HG03571 (cell line): ENCODE data around the gene RBBP6.
"Not testable (repeated sequence)": the region's sequence is repeated elsewhere in the genome, so short reads cannot be mapped to it uniquely, and the experiment has no call there.

Experiments
- ATAC-seq: cut with Tn5 transposase; IDR thresholded peaks from one replicate; pipeline ENCODE4 v1.9.1; 2021; ENCODE audit not compliant: unreplicated experiment

Gene RBBP6, protein sequence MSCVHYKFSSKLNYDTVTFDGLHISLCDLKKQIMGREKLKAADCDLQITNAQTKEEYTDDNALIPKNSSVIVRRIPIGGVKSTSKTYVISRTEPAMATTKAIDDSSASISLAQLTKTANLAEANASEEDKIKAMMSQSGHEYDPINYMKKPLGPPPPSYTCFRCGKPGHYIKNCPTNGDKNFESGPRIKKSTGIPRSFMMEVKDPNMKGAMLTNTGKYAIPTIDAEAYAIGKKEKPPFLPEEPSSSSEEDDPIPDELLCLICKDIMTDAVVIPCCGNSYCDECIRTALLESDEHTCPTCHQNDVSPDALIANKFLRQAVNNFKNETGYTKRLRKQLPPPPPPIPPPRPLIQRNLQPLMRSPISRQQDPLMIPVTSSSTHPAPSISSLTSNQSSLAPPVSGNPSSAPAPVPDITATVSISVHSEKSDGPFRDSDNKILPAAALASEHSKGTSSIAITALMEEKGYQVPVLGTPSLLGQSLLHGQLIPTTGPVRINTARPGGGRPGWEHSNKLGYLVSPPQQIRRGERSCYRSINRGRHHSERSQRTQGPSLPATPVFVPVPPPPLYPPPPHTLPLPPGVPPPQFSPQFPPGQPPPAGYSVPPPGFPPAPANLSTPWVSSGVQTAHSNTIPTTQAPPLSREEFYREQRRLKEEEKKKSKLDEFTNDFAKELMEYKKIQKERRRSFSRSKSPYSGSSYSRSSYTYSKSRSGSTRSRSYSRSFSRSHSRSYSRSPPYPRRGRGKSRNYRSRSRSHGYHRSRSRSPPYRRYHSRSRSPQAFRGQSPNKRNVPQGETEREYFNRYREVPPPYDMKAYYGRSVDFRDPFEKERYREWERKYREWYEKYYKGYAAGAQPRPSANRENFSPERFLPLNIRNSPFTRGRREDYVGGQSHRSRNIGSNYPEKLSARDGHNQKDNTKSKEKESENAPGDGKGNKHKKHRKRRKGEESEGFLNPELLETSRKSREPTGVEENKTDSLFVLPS (N-terminal part only)

DNA sequence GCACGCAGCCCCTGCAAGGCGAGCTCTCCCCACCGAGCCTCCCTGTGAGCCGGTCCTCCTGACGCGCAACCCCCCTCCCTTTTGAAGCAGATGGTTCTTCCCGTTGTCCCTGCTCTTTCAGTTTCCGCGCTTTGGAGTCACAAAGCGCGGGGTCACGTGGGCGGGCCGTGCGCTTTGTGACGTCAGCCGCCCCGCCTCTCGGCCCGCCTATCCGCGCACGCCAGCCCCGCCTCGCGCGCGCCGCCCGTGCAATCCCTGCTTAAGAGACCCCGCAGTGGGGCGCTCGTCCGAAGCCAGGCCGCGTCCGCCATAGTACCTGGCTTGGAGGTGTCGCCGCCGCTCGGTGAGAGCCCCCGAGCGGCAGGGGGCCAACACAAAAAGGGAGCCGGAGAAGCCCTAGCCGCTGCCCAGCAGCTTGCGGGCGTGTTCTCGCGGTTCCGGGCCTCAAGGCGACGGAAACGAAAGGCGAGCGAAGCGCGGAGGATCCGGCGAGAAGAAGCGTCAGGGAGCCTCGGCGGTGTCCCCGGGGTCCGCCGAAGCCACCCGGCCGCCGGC is at the start of gene RBBP6:
TSS of gene RBBP6 (plus strand) at position 272 of the 555 bp plus-strand sequence. CDS start 1,061 bp downstream, outside the sequence.
- ATAC-seq, result peak; percentile 89

DNA sequence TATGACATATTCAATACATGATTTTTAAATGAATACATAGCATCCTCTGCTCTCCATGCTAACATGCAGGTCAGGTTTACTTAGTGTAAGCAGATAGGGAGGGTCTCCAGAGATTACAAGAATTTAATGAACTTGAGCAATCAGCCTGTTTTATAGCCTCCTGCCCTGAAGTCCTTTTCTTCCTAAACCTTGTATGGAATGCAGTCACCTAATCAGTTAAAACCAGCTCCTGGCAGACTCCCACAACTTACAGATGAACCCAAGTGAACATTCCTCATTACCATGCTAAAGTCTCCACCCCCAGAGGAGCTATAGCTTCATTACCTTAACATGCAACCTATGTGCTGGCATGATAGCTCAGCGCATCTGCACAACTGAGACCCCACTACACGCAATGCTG is 48.5 kb upstream of the RBBP6 start:
- no peak for ATAC-seq

DNA sequence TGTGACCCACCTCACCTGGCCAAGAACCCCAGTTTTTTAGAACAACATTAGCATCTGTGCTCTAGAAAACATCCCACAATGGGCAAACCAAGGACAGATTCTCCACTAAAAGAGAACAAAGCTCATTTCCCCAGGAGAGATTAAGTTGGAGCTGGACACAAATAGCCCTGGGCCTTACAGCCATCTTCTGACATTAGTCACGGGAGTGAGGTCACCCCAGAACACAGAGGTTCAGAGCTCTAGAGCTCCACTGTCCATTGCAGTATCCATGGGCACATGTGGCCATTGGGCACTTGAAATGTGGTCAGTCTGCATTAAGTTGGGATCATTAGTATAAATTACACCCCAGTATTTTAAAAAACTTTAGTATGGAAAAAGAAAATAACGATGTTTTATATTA is 47.6 kb upstream of the RBBP6 start:
- no peak for ATAC-seq

DNA sequence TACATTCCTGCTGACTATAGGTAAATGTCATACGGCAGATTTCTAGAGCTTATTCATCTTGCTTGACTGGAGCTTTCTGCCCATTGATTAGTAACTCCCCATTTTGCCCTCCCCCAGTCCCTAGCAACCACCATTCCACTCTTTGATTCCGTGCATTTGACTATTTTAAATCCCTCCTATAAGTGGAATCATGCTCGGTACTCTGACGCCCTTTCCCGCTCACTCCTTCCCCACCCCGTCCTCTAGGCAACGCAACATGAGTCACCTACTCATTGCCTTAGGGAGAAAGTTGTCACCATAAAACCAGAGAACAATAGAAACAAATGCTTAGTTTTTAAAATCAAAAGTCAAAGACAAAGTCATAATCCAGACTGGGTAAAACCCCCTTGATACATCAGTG is 45.5 kb upstream of the RBBP6 start:
- no peak for ATAC-seq

DNA sequence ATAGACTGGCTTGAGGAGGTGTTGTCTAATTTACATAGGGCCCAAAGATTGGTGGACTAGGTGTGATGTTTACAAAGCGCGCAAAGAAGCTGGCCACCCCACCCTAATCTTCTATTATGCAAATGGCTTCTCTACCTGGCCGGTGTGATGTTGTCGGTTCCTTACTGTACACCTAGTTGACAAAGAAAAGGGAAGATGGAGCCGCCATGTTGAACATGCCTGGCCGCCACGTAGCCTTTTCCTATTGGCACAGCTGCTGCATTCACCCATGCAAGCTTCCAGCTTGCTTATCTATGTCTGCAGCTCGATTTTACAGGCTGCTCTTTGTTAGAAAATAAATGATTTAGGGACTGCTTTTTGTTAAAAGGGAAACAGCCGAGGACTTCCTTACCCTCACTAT is 44.2 kb upstream of the RBBP6 start:
- not testable (repeated sequence) for ATAC-seq

DNA sequence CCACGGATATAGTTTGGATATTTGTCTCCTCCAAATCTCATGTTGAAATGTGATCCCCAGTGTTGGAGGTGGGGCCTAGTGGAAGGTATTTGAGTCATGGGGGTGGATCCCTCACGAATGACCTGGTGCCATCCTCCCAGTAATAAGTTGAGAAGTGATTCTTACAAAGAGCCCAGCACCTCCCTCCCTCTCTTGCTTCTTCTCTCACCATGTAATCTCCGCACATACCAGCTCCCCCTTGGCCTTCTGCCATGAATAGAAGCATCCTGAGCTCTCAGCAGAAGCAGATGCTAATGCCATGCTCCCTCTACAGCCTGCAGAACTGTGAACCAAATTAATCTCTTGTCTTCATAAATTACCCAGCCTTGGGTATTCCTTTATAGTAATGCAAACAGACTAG is 41.9 kb upstream of the RBBP6 start:
- no peak for ATAC-seq

DNA sequence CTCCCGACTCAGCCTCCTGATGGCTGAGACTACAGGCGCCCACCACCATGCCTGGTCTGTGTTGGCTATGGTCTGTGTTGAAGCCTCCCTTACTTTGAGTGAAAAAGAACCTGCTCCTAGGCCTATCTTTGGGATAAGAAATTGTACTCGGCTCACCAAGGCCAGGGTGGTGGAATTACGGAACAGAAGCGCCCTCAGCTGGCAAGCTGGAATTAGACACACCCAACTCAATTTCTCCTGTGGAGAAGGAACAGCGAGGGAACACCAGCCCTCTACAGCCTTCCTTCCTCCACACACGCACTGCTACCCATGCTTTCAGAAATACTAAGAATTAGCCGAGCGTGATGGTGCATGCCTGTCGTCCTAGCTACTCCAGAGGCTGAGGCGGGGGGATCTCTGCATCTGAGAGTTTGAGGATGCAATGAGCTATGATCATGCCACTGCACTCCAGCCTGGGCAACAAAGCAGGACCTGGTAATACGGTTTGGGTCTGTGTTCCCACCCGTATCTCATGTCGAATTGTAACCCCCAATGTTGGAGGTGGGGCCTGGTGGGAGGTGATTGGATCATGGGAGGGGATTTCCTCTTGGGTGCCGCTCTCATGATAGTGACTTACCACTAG is 40.1 kb upstream of the RBBP6 start:
- ATAC-seq, result no peak

DNA sequence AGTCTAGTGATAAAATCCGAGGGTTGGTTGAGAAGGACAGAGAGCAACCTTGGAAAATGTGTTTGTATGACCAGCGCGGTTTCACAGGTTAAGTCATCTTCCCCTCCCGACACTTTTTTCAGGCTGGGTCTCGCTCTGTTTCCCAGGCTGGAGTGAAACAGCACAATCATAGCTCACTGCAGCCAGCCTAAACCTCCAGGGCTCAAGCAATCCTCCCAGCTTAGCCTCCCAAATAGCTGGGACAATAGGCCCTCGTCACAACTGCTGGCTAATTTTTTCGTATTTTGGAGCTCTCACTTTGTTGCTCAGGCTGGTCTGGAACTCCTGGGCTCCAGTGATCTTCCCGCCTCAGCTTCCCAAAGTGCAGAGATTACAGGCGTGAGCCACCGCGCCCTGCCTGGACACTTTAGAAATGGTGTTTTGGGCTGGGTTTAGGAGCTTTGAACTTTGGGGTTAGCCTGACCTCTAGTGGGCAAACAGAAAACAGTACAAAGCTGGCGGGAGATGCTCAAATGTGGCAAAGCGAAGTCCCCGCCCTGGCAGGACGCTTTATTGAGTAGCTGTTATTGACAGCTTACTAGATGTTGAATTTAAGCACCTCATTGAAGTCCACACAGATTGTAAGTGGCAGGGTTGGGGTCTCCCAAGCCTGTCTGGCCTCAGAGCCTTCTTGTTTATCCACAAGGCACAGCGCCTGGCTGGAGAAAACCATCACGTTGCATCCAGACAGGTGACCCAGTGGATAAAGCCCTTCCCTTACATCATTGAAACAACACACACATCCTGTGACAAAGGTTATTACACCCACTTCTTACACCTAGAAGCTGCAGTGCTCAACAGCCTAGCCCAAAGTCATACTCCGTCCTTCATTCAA is 34.7 kb upstream of the RBBP6 start:
- no peak for ATAC-seq

DNA sequence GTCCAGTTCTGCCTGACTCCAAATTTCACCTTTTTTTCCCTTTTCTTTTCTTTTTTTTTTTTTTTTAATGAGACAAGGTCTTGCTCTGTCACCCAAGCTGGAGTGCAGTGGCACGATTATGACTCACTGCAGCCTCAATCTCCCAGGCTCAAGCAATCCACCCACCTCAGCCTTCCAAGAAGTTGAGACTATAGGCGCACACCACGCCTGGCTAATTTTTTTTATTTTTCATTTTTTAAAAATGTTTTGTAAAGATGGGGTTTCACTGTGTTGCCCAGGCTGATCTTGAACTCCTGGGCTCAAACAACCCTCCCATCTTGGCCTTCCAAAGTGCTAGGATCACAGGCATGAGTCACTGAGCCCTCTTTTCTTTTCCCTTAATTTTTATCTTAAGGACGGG is 33.4 kb upstream of the RBBP6 start:
- no peak for ATAC-seq

DNA sequence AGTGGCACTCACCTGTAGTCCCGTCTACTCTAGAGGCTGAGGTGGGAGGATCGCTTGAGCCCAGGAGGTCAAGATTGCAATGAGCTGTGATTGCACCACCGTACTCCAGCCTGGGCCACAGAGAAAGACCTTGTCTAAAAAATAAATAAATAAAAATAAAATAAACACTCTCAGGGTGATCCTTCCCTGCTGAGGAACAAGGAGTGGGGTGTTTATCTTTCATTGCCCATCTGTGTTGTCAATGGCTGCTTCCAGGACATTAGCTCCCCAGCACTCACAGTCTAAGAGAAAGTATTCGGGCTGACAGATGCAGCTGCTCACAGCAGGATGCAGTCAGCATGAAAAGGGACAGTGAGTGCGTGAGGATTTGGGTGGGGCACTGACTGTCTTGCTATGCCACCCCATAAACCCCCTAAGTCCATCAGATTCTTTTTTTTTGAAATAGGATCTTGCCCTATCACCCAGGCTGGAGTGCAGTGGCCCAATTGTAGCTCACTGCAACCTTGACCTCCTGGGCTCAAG is 31.3 kb upstream of the RBBP6 start:
- ATAC-seq, result no peak

DNA sequence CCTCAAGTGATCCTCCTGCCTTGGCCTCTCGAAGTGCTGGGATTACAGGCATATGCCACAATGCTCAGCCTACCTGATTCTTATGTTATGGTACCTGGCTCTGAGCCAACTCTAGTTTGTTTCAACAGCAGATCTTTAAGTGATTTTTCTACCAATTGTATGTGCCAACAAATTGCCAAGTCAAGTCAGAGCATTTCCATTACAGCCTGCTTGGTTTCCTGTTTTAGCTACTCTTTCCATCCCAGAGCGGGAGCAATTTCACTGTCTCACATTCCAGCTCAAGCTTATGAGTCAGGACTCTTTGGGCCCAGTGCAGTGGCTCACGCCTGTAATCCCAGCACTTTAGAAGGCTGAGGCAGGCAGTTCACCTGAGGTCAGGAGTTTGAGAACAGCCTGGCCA is 30.8 kb upstream of the RBBP6 start:
- no peak for ATAC-seq

DNA sequence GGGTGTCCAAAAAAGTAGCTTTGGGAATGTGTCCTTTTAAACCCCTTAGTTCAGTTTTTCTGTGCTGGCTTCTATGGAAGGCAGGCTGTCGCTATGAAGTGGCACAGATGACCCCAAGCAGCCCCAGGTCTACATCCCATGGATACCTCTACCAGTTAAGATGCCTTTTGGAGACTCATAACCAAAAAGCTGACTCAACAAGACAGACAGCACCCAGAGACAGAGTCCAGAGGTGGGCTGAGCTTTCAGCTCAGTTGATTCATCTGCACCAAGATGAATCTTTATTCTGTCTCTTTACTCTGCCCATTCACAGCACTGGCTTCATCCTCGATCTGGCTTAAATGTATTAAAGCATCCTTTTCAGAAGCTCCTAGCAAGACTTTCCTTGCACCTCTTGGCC is 29.8 kb upstream of the RBBP6 start:
- ATAC-seq, result no peak

DNA sequence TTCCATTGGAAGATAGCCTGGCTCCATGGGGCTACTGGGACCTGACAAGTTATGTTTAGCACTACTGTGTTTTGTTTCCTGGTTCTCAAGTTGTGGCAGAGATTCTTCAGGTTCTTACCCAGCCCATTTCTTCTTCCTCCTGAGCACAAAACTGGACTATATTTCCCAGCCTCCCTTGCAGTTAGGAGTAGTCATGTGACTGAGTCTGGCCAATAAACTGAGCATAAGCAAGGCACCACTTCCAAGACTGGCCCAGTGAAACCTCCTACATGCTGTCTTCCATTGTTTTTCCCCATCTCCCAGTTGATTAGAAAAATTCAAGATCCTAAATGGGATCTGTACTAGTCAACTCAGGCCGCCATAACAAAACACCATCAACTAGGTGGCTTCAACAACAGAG is 28.2 kb upstream of the RBBP6 start:
- no peak for ATAC-seq

DNA sequence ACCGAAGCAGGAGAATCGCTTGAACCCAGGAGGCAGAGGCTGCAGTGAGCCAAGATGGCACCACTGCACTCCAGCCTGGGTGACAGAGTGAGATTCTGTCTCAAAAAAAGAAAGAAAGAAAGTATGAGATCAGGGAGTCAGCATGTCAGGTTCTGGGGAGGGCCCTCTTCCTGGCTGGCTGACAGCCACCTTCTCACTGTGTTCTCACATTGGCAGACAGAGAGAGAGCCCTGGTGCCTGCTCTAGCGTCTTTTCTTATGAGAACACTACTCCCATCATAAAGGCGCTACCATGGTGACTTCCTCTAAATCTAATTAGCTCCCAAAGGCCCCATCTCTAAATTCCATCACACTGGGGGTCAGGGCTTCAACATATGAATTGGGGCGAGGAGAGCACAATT is 27.6 kb upstream of the RBBP6 start:
- ATAC-seq, result no peak

DNA sequence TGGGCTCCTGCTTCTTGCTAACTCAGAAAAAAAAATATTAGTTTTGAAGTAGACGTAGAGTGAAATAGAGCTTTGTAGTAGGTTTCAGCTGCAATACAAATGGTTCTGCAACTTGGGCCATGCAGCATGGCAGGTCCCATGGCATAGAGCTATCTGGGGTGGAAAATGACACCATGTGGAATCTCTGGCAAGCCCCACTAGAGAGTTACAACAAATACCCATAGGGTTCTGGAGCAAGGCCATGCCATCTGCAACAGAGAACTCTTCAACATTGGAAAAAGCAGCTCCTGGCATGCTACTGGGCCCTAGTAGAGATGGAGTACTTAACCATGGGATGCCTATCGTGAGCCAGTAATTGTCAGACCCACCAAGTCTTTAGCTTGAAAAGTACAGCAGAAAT is 25.3 kb upstream of the RBBP6 start:
- no peak for ATAC-seq

DNA sequence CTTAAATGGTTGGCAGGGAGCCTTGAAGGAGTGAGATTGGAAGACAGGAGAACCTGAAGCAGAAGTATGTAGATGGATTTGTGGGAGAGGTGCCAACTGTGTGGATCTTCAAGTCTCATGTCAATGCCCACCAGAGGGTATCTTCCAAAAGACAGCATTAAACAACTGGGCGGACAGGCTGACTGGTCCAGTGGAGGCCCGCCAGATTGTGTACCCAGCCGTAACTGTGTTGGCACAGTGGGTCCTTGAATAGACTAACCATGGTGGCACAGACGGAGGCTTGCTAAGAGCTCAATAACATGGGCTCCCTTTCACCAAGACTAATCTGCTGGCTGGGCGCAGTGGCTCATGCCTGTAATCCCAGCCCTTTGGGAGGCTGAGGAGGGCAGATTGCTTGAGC is 24.2 kb upstream of the RBBP6 start:
- no peak for ATAC-seq

DNA sequence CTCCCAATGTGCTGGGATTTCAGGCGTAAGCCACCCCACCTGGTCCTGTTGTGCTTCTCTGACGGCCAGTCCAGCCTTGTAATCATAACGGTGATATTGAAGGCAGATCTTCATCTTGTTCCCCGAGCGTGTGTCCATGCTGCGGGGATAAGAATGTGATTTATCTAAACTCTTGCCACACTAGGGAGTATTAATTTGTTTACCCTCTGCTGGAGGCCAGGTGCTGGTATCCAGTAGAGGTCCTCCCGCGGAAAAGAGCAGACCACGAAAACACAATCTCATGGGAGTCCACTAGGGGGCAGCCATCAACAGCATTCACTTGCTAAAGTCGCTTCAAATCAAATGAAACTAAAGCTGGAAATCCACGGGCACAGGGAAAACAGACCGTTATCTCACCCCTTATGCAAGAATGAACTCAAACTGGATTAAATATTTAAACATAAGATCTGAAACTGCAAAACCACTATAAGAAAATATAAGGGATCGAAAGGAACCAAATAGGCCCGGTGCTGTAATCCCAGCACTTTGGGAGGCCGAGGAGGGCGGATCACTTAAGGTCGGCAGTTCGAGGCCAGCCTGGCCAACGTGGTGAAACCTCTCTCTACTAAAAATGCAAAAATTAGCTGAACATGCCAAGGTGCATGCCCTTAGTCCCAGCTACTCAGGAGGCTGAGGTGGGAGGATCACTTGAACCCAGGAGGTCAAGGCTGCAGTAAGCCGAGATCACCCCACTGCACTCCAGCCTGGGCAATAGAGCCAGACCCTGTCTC is 22.3 kb upstream of the RBBP6 start:
- ATAC-seq, result no peak

DNA sequence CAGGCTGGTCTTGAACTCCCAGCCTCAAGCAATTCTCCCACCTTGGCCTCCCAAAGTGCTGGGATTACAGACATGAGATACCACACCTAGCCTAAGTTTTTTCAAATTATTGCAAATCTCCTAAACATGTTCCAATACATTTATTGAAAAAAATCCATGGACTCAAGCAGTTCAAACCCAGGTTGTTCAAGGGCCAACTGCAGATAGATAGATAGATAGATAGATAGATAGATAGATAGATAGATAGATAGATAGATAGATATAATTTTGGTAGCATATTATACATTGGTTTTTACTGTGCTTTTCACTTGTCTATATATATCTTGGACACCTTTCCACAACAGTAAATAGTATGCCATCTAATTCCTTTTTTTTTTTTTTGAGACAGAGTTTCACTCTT is 20.9 kb upstream of the RBBP6 start:
- ATAC-seq, result no peak

DNA sequence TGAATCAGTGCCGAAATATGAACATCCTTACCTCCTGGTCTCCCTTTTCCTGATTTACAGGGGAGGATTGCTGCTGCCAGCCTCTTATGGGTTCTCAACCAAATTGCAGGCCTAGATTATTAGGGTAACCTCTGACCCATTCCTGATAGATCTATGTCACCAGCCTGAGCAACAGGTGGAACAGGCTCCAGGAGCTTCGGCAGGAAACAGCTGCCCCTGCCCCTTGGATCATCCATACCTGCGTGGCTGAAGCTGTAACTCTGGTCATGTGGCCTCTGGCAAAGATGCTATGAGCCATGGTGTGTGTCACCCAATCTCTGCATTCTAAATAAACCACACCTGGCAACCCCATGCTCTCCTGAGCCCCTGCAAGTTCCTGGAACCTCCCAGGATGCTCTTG is 18.4 kb upstream of the RBBP6 start:
- no peak for ATAC-seq
